Epithelial cell of proximal tubule (primary cell): ENCODE data around the gene SERINC5. TPM values are rescaled to one million over a fixed set of nuclear protein-coding genes. Genes with fewer than 3 reads are reported as not detected.

Experiments
- DNase-seq: peaks from one replicate; pipeline ENCODE4 v3.0.0-alpha.2; 2011; ENCODE audit warnings: low read depth
- H3K4me3 ChIP-seq: 2 replicates; pipeline ENCODE4 v1.5.1; 2011; ENCODE audit warnings: low read depth, mild to moderate bottlenecking, low read length
- total RNA-seq: library from RNA; depleted of rRNA; stranded (reverse); fragments of >200 nt; gene quantifications from 2 replicates; pipeline ENCODE4 v1.2.3, GENCODE V29; 2015
- TF ChIP-seq, protein P1 (sequence below): conservative IDR thresholded peaks from 2 replicates; pipeline ENCODE4 v1.5.1; 2012; ENCODE audit warnings: low read depth, mild to moderate bottlenecking, low read length

SERINC5 gene
- total RNA-seq, 1 donor from 2014 or later = 7.1 TPM

DNA sequence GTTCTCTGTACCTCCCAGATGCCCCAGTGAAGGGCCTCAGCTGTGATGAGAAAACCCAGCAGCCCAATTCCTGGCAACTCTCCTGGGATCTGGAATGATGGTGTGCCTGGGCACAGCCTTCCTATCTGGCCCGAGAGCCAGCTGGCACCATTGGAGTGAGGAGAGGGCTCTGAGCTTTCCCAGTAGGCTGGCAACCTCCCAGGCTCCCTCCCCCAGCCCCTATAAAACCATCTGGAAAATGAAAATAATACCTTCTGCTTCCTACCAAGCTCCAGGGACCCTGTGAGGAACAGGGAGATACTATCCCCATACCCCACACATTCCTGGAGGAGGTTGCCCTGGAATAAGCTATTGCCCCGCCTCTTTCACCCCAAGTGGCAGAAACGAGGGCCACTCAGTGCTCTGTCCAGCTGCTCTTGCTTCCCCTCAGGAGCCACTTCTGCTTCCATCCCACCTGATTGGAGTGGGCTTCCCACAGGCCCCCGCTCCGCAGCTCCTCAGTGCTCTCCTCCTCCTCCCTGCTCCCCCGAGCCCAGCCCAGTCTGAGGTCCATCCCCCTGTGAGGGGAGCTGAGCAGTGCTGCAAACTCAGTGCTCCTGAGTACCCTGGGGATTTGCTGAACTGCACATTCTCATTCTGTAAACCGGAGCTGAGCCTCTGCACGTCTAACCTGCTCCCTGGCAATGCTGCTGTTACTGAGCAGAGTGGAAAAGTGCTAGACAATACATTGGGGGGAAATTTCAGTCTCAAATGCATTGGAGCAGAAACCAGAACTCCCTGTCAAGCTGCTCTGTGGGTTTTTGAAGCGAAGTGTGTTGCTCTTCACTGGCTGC is 146.0 kb downstream of the SERINC5 start:
- TF ChIP-seq, protein P1, sequence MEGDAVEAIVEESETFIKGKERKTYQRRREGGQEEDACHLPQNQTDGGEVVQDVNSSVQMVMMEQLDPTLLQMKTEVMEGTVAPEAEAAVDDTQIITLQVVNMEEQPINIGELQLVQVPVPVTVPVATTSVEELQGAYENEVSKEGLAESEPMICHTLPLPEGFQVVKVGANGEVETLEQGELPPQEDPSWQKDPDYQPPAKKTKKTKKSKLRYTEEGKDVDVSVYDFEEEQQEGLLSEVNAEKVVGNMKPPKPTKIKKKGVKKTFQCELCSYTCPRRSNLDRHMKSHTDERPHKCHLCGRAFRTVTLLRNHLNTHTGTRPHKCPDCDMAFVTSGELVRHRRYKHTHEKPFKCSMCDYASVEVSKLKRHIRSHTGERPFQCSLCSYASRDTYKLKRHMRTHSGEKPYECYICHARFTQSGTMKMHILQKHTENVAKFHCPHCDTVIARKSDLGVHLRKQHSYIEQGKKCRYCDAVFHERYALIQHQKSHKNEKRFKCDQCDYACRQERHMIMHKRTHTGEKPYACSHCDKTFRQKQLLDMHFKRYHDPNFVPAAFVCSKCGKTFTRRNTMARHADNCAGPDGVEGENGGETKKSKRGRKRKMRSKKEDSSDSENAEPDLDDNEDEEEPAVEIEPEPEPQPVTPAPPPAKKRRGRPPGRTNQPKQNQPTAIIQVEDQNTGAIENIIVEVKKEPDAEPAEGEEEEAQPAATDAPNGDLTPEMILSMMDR = no peak
- no peak for DNase-seq
- no peak overlapping the region for H3K4me3 ChIP-seq

DNA sequence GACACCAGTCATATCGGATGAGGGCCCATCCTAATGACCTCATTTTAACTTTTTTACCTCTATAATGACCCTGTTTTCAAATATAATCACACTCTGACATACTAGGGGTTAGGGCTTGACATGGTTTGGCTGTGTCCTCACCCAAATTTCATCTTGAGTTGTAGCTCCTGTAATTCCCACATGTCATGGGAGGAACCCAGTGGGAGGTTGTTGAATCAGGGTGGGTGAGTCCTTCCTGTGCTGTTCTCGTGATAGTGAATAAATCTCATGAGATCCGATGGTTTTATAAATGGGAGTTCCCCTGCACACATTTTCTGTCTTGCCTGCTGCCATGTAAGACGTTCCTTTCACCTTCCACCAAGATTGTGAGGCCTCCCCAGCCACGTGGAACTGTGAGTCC is 148.9 kb downstream of the SERINC5 start:
- no peak overlapping the region for H3K4me3 ChIP-seq
- TF ChIP-seq, protein P1 = no peak
- no peak for DNase-seq

DNA sequence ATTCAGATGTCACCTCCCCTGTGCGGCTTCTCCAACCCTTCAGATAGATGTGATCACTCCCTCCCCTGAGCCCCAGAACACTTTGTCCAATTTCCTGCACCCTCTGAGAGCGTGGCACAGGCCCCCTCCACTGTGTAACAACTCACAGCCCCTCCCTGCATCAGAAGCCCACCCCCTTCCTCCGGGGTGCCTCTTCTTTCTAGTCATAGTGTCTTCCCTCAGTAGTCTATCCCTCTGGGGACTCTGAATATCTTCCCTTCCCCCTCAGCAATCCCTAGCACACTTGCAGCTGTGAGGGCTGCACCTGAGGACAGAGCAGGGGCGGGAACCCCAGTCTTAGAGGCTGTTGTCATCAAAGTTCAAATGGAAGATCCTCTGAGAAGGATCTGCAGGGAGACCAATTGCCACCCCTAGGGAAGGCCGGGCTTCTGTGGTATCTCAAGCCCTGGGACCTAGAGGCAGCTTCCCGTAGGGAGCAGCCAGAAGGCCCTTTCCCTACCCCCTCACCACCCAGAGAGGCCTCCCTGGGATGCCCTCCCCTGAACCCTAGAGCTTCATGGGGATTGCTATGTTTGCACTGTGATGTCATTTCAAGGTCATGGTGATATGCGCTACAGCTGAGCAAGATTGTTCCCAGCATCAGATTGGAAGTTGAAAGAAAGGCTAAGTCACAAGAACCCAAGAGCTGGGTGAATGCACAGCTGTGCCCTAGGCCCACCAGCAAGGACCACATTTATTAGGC is 150.0 kb downstream of the SERINC5 start:
- DNase-seq = no peak
- no peak overlapping the region for H3K4me3 ChIP-seq
- TF ChIP-seq, protein P1 = no peak

DNA sequence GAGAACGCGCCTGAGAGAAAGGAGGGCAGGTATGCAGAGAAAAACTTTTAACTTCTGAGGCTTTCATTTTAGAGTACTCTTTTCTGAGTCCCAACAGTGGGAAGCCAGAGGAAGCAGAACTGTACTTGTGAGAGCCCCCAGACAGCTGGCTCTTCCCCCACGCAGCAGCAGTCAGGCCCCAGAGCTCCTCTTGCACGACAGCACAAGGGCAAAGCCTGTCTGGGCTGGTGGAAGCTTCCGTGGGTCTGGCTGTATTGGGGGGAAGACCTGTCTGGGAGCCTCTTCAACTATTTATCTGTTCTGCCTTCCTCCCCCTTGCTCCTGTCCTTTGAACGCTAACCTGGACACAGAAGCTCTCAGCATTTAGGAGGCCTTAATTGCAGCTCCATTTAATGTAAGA is 152.5 kb downstream of the SERINC5 start:
- no peak for DNase-seq
- TF ChIP-seq, protein P1 = no peak
- no peak overlapping the region for H3K4me3 ChIP-seq

DNA sequence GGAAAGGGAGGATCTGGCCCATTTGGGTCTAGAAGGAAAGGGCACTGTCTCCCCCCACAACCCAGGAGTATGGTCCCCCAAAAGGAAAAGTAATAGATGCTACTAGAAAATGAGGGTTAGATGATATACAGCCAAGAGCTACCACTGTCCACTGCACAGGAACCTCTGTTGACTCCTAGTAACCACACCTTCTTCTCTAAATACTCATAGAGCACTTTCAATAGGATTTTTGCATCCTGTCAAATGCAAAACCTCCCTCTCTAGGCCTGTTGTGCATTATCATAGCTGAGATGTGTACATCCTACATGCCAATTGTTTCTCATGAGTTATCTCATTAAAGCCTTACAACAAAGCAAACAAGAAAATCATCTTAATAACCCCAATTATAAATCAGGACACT is 153.9 kb downstream of the SERINC5 start:
- H3K4me3 ChIP-seq = no peak overlapping the region
- no peak for DNase-seq
- TF ChIP-seq, protein P1 = no peak

DNA sequence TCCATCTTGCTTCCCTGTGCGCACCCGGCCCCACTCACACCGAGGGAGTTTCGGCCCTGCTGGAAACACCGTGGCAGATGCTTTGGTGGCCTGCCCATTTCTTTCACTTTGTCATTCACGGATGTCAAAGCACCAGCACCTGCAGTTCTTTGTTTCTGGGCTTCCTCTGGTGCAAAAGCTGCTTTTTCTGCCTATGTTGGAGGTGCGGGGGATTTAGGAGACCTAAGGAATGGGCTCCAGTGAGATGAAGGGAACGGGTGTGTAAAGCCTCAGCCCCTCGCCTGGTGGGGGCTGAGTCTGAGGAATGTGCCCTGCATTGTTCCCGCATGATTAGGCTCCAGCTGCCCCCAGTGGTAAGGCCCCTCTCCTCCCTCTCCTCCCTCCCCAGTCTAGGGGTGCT is 158.4 kb downstream of the SERINC5 start:
- no peak overlapping the region for H3K4me3 ChIP-seq
- TF ChIP-seq, protein P1 = no peak
- no peak for DNase-seq
